H1 (cell line): ENCODE data around the gene APBA2. TPM values are rescaled to one million over a fixed set of nuclear protein-coding genes. Genes with fewer than 3 reads are reported as not detected.

Experiments used
- CTCF ChIA-PET: fragments of 300-600 bp; sonication (Branson Sonifier 250); formaldehyde crosslinking; loops from one replicate; lab custom pipeline; 2021; ENCODE audit not compliant: partially characterized antibody; lab: Charles Lee
- POLR2A ChIA-PET: fragments of 300-600 bp; sonication (Branson Sonifier 250); formaldehyde crosslinking; loops from one replicate; lab custom pipeline; 2021; ENCODE audit warnings: inconsistent platforms; ENCODE audit not compliant: partially characterized antibody; lab: Charles Lee
- DNase-seq, 2 experiments: peaks; one replicate each; pipeline versions ENCODE4 v3.0.0 to v3.0.0-alpha.2; 2010 to 2022; ENCODE audit warnings: low spot score in 2 of 2, low read depth in 1 of 2, mixed read lengths in 1 of 2
- FAIRE-seq: peaks from 2 replicates; lab custom pipeline; 2011; peaks lifted over from hg19 to GRCh38; lab: Jason Lieb, UNC
- H2AFZ ChIP-seq: 2 replicates; pipeline ENCODE4 v1.8.1; 2012; ENCODE audit warnings: low read length, inconsistent platforms
- H2AK5ac ChIP-seq: 2 replicates; pipeline ENCODE4 v1.6.1; 2013; ENCODE audit warnings: low read depth, low read length
- H2BK120ac ChIP-seq: replicated peaks from 2 replicates; pipeline ENCODE3; 2013; ENCODE audit warnings: low read depth, low read length, inconsistent platforms
- H2BK12ac ChIP-seq: 2 replicates; pipeline ENCODE4 v1.6.1; 2013; ENCODE audit warnings: low read depth, low read length
- H2BK15ac ChIP-seq: 2 replicates; pipeline ENCODE4 v1.6.1; 2013; ENCODE audit warnings: low read length
- H2BK20ac ChIP-seq: 2 replicates; pipeline ENCODE4 v1.6.1; 2013; ENCODE audit warnings: low read length
- H2BK5ac ChIP-seq: 2 replicates; pipeline ENCODE4 v1.6.1; 2013; ENCODE audit warnings: low read depth, low read length
- H3K14ac ChIP-seq: 2 replicates; pipeline ENCODE4 v1.6.1; 2013; ENCODE audit warnings: inconsistent platforms; ENCODE audit not compliant: insufficient read length
- H3K18ac ChIP-seq: 2 replicates; pipeline ENCODE4 v1.6.1; 2013; ENCODE audit warnings: low read length; ENCODE audit errors: extremely low read depth
- H3K23ac ChIP-seq: 2 replicates; pipeline ENCODE4 v1.6.1; 2013; ENCODE audit warnings: inconsistent platforms; ENCODE audit not compliant: insufficient read length
- H3K23me2 ChIP-seq: 2 replicates; pipeline ENCODE4 v1.6.1; 2013; ENCODE audit warnings: low read depth, low read length
- H3K27ac ChIP-seq: 2 replicates; pipeline ENCODE4 v1.6.1; 2011; ENCODE audit warnings: low read depth, low read length, inconsistent platforms
- H3K27me3 ChIP-seq, 4 experiments: replicated peaks in 1 of 4; 1 replicate in 1 of 4; 2 replicates in 3 of 4; pipeline versions ENCODE4 v1.6.1 to v1.8.1; 2011 to 2013; ENCODE audit warnings: low read length in 3 of 4, mild to moderate bottlenecking in 3 of 4, inconsistent platforms in 2 of 4, mixed read lengths in 2 of 4, moderate library complexity in 1 of 4; ENCODE audit not compliant: control insufficient read depth in 3 of 4, insufficient read depth in 3 of 4; ENCODE audit errors: extremely low read depth in 1 of 4
- H3K36me3 ChIP-seq, 4 experiments: 2 replicates each; pipeline versions ENCODE4 v1.6.1 to v1.8.1; 2011 to 2013; ENCODE audit warnings: mild to moderate bottlenecking in 4 of 4, low read length in 3 of 4, moderate library complexity in 2 of 4, control low read depth in 1 of 4, inconsistent platforms in 1 of 4; ENCODE audit not compliant: insufficient read depth in 4 of 4, control insufficient read depth in 2 of 4
- H3K4ac ChIP-seq: replicated peaks from 2 replicates; pipeline ENCODE3; 2013; ENCODE audit warnings: low read length, low read depth, mixed read lengths, inconsistent platforms; ENCODE audit not compliant: insufficient read length
- H3K4me1 ChIP-seq, 4 experiments: replicated peaks in 1 of 4; 1 replicate in 1 of 4; 2 replicates in 3 of 4; pipeline versions ENCODE4 v1.6.1 to v1.8.1; 2011 to 2013; ENCODE audit warnings: low read length in 3 of 4, inconsistent platforms in 2 of 4, mixed read lengths in 1 of 4; ENCODE audit not compliant: insufficient read depth in 4 of 4, control insufficient read depth in 3 of 4
- H3K4me2 ChIP-seq, 2 experiments: 2 replicates each; pipeline versions ENCODE4 v1.6.1 to v1.8.1; 2011 to 2013; ENCODE audit warnings: low read depth in 2 of 2, low read length in 2 of 2, control low read depth in 1 of 2, inconsistent platforms in 1 of 2, mild to moderate bottlenecking in 1 of 2; ENCODE audit not compliant: insufficient read depth in 1 of 2
- H3K4me3 ChIP-seq, 4 experiments: fragments of 200-600, 300-600 bp in 1 of 4; sonication (generic), shearing (Covaris generic), sonication (Bioruptor Twin) in 1 of 4; 2 replicates each; pipeline versions ENCODE4 v1.5.1 to v1.8.1; 2011 to 2016; ENCODE audit warnings: low read length in 4 of 4, low read depth in 3 of 4, control low read depth in 2 of 4, inconsistent platforms in 2 of 4, mild to moderate bottlenecking in 2 of 4, mixed read lengths in 1 of 4, moderate library complexity in 1 of 4; ENCODE audit not compliant: insufficient read depth in 2 of 4; ENCODE audit errors: extremely low read depth in 1 of 4
- H3K56ac ChIP-seq: replicated peaks from 2 replicates; pipeline ENCODE3; 2013; ENCODE audit warnings: low read depth, mild to moderate bottlenecking, mixed read lengths, low read length, inconsistent platforms; ENCODE audit not compliant: insufficient read length
- H3K79me1 ChIP-seq: 2 replicates; pipeline ENCODE4 v1.6.1; 2013; ENCODE audit warnings: low read depth, low read length, control low read depth
- H3K79me2 ChIP-seq, 2 experiments: 2 replicates each; pipeline versions ENCODE4 v1.6.1 to v1.8.1; 2012 to 2013; ENCODE audit warnings: low read length in 2 of 2, mild to moderate bottlenecking in 2 of 2, inconsistent platforms in 1 of 2; ENCODE audit not compliant: insufficient read depth in 2 of 2, control insufficient read depth in 1 of 2
- H3K9ac ChIP-seq, 4 experiments: replicated peaks in 1 of 4; 1 replicate in 1 of 4; 2 replicates in 3 of 4; pipeline versions ENCODE4 v1.6.1 to v1.8.1; 2011 to 2013; ENCODE audit warnings: low read depth in 3 of 4, low read length in 3 of 4, control low read depth in 2 of 4, mild to moderate bottlenecking in 2 of 4, moderate library complexity in 2 of 4, inconsistent platforms in 1 of 4; ENCODE audit errors: extremely low read depth in 1 of 4
- H3K9me3 ChIP-seq, 2 experiments: 2 replicates each; pipeline versions ENCODE4 v1.6.1 to v1.8.1; 2012 to 2013; ENCODE audit warnings: mild to moderate bottlenecking in 2 of 2, moderate library complexity in 2 of 2, control low read depth in 1 of 2, inconsistent platforms in 1 of 2, low read depth in 1 of 2, low read length in 1 of 2, mixed read lengths in 1 of 2; ENCODE audit not compliant: insufficient read depth in 2 of 2
- H4K20me1 ChIP-seq, 2 experiments: replicated peaks in 1 of 2; 2 replicates each; pipeline versions ENCODE3 to v1.8.1; 2011 to 2013; ENCODE audit warnings: inconsistent platforms in 2 of 2, low read length in 2 of 2, mild to moderate bottlenecking in 1 of 2; ENCODE audit not compliant: insufficient read depth in 2 of 2, control insufficient read depth in 1 of 2
- H4K5ac ChIP-seq: 2 replicates; pipeline ENCODE4 v1.6.1; 2013; ENCODE audit warnings: low read length, low read depth, mixed read lengths, inconsistent platforms; ENCODE audit not compliant: insufficient read length
- H4K8ac ChIP-seq: 2 replicates; pipeline ENCODE4 v1.8.0; 2013; ENCODE audit warnings: mild to moderate bottlenecking, moderate library complexity, low read length, inconsistent platforms; ENCODE audit not compliant: insufficient read depth; ENCODE audit errors: extremely low read depth
- H4K91ac ChIP-seq: replicated peaks from 2 replicates; pipeline ENCODE3; 2013; ENCODE audit warnings: low read length, mixed read lengths, inconsistent platforms; ENCODE audit not compliant: insufficient read length
- BRCA1 ChIP-seq: IDR thresholded peaks from 2 replicates; pipeline ENCODE4 v1.6.1; 2012; ENCODE audit warnings: low read depth, low read length, improper control_type of control experiment
- CBX8 ChIP-seq: fragments of 300-800, 300-1000 bp; sonication (generic); IDR thresholded peaks from 2 replicates; pipeline ENCODE4 v1.7.1; 2016; ENCODE audit warnings: low read depth, low read length, borderline replicate concordance
- CHD1 ChIP-seq: IDR thresholded peaks from 2 replicates; pipeline ENCODE4 v1.6.1; 2012; ENCODE audit warnings: low read depth, low read length, improper control_type of control experiment
- CTBP2 ChIP-seq: IDR thresholded peaks from 2 replicates; pipeline ENCODE4 v1.7.0; 2011; ENCODE audit warnings: borderline replicate concordance, mild to moderate bottlenecking, moderate library complexity, mixed read lengths, low read length; ENCODE audit not compliant: insufficient read depth, insufficient read length
- CTCF ChIP-seq, 3 experiments: IDR thresholded peaks; 1 replicate in 2 of 3; 2 replicates in 1 of 3; pipeline versions ENCODE4 v1.5.1 to v1.6.1; 2011; ENCODE audit warnings: low read length in 3 of 3, mild to moderate bottlenecking in 3 of 3, inconsistent platforms in 2 of 3, low read depth in 1 of 3, moderate library complexity in 1 of 3; ENCODE audit not compliant: insufficient read depth in 1 of 3; ENCODE audit errors: control extremely low read depth in 1 of 3
- RAD21 ChIP-seq, 2 experiments: IDR thresholded peaks in 1 of 2; conservative IDR thresholded peaks in 1 of 2; 2 replicates each; pipeline ENCODE4 v1.6.1; 2011; ENCODE audit warnings: low read depth in 2 of 2, low read length in 2 of 2, improper control_type of control experiment in 1 of 2, inconsistent platforms in 1 of 2, mild to moderate bottlenecking in 1 of 2, moderate library complexity in 1 of 2
- SRF ChIP-seq: IDR thresholded peaks from 2 replicates; pipeline ENCODE4 v1.6.1; 2011; ENCODE audit warnings: mild to moderate bottlenecking, low read depth, low read length, moderate library complexity
- WGBS, 2 experiments: shearing (Covaris generic) in 1 of 2; methylation state at CpG; one replicate each; pipeline versions ENCODE4 v1.1.6 to v1.1.7; 2013 to 2015; ENCODE audit warnings: low lambda C conversion rate in 2 of 2, mixed read lengths in 2 of 2, inconsistent platforms in 1 of 2, low coverage in 1 of 2, missing lambda C conversion rate in 1 of 2; ENCODE audit not compliant: insufficient replicate concordance in 2 of 2, insufficient coverage in 1 of 2, insufficient read length in 1 of 2; ENCODE audit errors: extremely low coverage in 1 of 2, missing lambda C conversion rate in 1 of 2; 5-methylcytosine and 5-hydroxymethylcytosine counted together
- polyA plus RNA-seq, 7 experiments: library from polyadenylated mRNA; depleted of rRNA in 3 of 7; stranded (reverse) in 5 of 7; unstranded in 2 of 7; fragments of >200 nt in 5 of 7; fragments of 200-250 nt in 2 of 7; gene quantifications; 1 replicate in 5 of 7; 2 replicates in 1 of 7; 4 replicates in 1 of 7; pipeline versions ENCODE4 v1.2.1 to v1.2.3, GENCODE V29; 2011 to 2013; ENCODE audit warnings: missing spikeins in 2 of 7, mixed read lengths in 2 of 7
- total RNA-seq: library from RNA; stranded (reverse); fragmentation: NEBNext Ultra II Directional; extraction: Animal tissue kit (Norgen Biotek cat#: 25700); gene quantifications from 2 replicates; pipeline ENCODE4 v1.2.1, GENCODE V29; 2021

APBA2 gene
- total and polyA plus RNA-seq, 2 of the 8 experiments (the other 6 are each of a cell fraction or from before 2014, with no cell fraction given): 15.5 to 19.0 TPM

DNA sequence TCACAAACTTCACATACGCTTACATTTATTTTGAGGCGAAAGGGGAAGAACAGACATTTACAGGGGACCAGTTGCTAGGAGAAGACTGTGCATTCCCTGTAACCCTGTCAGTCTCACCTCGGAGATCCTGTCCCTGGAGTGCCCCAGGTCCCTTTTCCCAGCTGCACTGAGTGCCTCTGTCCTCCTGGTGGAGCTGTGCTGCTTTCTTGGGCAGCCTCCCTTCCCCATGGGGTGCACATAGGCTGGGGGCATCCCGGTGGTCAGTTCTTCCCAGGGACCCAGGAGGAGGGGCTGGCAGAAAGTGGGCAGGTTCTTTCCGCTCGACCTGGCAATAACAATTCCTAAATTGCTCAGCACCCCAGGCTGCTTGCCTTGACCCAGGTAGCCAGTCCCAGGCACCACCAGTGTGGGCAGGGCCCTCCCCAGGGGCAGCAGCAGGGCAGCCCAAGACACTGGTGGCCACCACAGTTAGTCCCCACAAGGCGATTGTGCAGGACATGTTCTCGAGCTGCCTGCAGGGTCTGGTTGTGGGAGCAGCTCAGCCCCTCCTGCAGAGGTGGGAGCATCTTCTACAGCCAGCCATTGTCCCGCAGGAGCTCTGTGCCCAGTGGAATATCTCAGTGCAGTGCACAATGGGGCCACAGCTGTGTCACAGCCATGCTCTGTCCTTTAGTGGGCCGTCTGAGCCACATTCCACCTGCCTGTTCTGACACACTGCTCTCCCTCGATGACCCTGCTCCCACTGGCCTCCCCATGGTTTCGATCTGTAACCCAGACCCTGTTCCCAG, 36.3 kb downstream of the APBA2 start:
- H3K56ac ChIP-seq: no peak overlapping the region
- no peak overlapping the region for H2BK15ac ChIP-seq
- ChIA-PET POLR2A (no interaction called here), CTCF (interaction anchor here (0.6 to 6.9 kb wide), 38 partner anchors 9 to 301 kb away, joined by 3 to 78 read pairs (median 4); partner anchors contain the start of gene APBA2)
- H2AFZ ChIP-seq: no peak overlapping the region
- no peaks in the 10 kb centered on the region for H3K9me3 ChIP-seq
- H3K4ac ChIP-seq: no peak overlapping the region
- DNase-seq: no peak
- no peak overlapping the region for H3K9ac ChIP-seq
- no peak overlapping the region for H3K23ac ChIP-seq
- WGBS, 2 experiments: 85% methylated on average over 12 of the region's 12 CpGs; no CpG with 5 or more reads in 1 of the 2 experiments
- no peak overlapping the region for H2BK5ac ChIP-seq
- H2BK120ac ChIP-seq: no peak overlapping the region
- no peaks in the 10 kb centered on the region for H3K36me3 ChIP-seq
- FAIRE-seq: peak; percentile 65
- no peak overlapping the region for H2BK12ac ChIP-seq
- H3K4me3 ChIP-seq: no peak overlapping the region
- H3K23me2 ChIP-seq: no peaks in the 10 kb centered on the region
- no peak overlapping the region for H3K4me2 ChIP-seq
- H4K8ac ChIP-seq: peak overlapping the region; percentile 71; the same call in 1 of the 2 replicates
- no peak overlapping the region for H2AK5ac ChIP-seq
- H3K79me1 ChIP-seq: no peaks in the 10 kb centered on the region
- H3K79me2 ChIP-seq: no peaks in the 10 kb centered on the region
- H3K14ac ChIP-seq: no peak overlapping the region
- H4K5ac ChIP-seq: no peak overlapping the region
- H3K18ac ChIP-seq: no peak overlapping the region
- no peak overlapping the region for H2BK20ac ChIP-seq
- no peak overlapping the region for H3K27ac ChIP-seq
- TF ChIP-seq CTCF (IDR thresholded peaks at IDR 0.05; ENCODE audit: control extremely low read depth in 1 of 3, insufficient read depth in 1 of 3, low read depth in 1 of 3, low read length in 3 of 3): peak; percentile 85 to 89 (median 87)
- no peak for TF ChIP-seq CBX8
- TF ChIP-seq BRCA1: no peak
- TF ChIP-seq SRF: no peak
- no peak for TF ChIP-seq CHD1
- no peak for TF ChIP-seq CTBP2
- peak; percentile 80 to 83 for TF ChIP-seq RAD21 (IDR thresholded peaks at IDR 0.05 in 1 of 2, conservative IDR thresholded peaks at IDR 0.05 in 1 of 2; ENCODE audit: low read depth in 2 of 2, low read length in 2 of 2)
- H4K20me1 ChIP-seq: no peaks in the 10 kb centered on the region
- no peak overlapping the region for H4K91ac ChIP-seq
- H3K4me1 ChIP-seq: peaks cover 0 to 12% (median 7%) of the 10 kb centered on the region in 4 experiments; a peak in 5 of 7 replicates
- no peaks in the 10 kb centered on the region for H3K27me3 ChIP-seq
